Measurements from ENCODE around the gene KRT34. TPM values are rescaled to one million over a fixed set of nuclear protein-coding genes. Genes with fewer than 3 reads are reported as not detected.

The KRT34 gene
- total and polyA plus RNA-seq, 7 donors = not detected

DNA sequence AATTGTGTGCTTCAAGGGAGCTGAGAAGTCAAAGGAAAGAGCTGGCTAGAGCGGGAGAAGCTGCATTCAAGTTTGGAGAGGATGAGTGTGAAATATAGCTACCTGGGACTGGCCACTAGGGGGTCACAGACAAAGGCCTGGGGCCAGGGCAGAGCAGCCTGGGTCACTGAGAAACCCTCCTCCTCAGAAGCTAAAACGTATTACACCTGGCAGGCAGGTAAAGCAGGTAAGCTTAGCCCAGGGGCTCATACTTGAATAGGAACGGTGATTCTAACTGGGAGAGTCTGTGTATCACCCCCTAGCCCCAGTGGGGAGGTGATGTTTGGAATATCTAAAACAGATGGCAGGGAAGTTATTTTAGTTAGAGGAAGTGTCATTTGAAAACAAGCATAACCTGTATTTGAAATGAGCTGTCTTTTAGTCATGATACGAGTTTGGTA is 35.5 kb upstream of the KRT34 start:
- intact Hi-C loops (cut with DNase I) = no loop called here
- WGBS, 2 donors = 47 to 48% methylated on average over 4 of the region's 4 CpGs
- H3K36me3 ChIP-seq = no peaks in the 10 kb centered on the region
- TF ChIP-seq EP300 (IDR thresholded peaks at IDR 0.05) = no peak
- TF ChIP-seq POLR2A (IDR thresholded peaks at IDR 0.05) = no peak
- TF ChIP-seq, protein P1, sequence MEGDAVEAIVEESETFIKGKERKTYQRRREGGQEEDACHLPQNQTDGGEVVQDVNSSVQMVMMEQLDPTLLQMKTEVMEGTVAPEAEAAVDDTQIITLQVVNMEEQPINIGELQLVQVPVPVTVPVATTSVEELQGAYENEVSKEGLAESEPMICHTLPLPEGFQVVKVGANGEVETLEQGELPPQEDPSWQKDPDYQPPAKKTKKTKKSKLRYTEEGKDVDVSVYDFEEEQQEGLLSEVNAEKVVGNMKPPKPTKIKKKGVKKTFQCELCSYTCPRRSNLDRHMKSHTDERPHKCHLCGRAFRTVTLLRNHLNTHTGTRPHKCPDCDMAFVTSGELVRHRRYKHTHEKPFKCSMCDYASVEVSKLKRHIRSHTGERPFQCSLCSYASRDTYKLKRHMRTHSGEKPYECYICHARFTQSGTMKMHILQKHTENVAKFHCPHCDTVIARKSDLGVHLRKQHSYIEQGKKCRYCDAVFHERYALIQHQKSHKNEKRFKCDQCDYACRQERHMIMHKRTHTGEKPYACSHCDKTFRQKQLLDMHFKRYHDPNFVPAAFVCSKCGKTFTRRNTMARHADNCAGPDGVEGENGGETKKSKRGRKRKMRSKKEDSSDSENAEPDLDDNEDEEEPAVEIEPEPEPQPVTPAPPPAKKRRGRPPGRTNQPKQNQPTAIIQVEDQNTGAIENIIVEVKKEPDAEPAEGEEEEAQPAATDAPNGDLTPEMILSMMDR (IDR thresholded peaks at IDR 0.05) = no peak
- no peak for TF ChIP-seq POLR2AphosphoS5 (IDR thresholded peaks at IDR 0.05)
- no peak overlapping the region for H3K27ac ChIP-seq
- H3K27me3 ChIP-seq = peaks cover 0 to 15% (median 3%) of the 10 kb centered on the region in 3 donors
- peaks cover 0 to 17% (median 12%) of the 10 kb centered on the region in 4 donors for H3K4me1 ChIP-seq
- no peak for DNase-seq
- no peaks in the 10 kb centered on the region for H3K9me3 ChIP-seq
- no peak overlapping the region for H3K4me3 ChIP-seq

DNA sequence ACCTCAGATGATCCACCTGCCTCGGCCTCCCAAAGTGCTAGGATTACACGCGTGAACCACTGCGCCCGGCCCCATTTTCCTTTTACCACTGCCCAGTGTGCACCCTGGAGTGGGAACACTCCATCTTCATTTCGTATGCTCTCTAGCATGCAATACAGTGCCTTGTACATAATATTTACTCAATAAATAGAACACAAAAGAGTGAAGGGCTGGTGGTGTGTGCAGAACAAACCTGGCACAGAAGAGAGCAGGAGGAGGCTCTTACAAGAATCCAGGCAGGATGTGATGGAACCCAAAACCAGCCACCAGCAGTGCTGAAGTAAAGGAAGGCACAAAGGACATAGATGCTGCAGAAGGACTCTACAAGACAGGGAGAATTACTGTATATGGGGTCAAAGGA is 35.0 kb upstream of the KRT34 start:
- TF ChIP-seq POLR2A (IDR thresholded peaks at IDR 0.05) (no peak), EP300 (IDR thresholded peaks at IDR 0.05) (no peak), POLR2AphosphoS5 (IDR thresholded peaks at IDR 0.05) (no peak)
- TF ChIP-seq, protein P1 (IDR thresholded peaks at IDR 0.05) = no peak
- peaks cover 0 to 15% (median 3%) of the 10 kb centered on the region in 3 donors for H3K27me3 ChIP-seq
- intact Hi-C loops (cut with DNase I) = no loop called here
- no peak for DNase-seq
- 94 to 96% methylated on average over 6 of the region's 6 CpGs for WGBS, 2 donors
- H3K27ac ChIP-seq = no peak overlapping the region
- H3K9me3 ChIP-seq = no peaks in the 10 kb centered on the region
- peaks cover 0 to 17% (median 12%) of the 10 kb centered on the region in 4 donors for H3K4me1 ChIP-seq
- no peaks in the 10 kb centered on the region for H3K36me3 ChIP-seq
- H3K4me3 ChIP-seq = no peak overlapping the region

DNA sequence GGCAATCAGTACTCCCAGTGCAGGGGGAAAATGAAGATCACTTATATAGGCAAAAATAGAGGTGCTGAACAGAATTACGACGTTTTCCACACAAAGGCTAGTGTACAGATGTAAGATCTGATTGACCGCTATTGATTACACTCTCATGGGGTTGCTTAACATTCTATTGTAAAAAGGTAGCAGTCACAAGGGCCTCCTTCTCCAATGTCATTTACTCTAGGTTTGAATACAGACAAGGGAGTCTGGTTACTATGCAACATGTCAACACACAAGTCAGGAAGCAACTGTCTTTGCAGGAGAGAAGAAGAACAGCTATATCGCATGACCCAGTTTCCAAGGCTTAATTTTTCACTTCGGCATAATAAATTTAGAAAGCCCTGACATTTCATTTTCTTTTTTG is 34.4 kb upstream of the KRT34 start:
- intact Hi-C loops (cut with DNase I) = no loop called here
- 90 to 94% methylated on average over 5 of the region's 5 CpGs for WGBS, 2 donors
- Histone ChIP-seq H3K9me3 (no peaks in the 10 kb centered on the region), H3K27me3 (peaks cover 0 to 15% (median 3%) of the 10 kb centered on the region in 3 donors), H3K4me1 (peaks cover 0 to 11% (median 6%) of the 10 kb centered on the region in 4 donors), H3K27ac (no peak overlapping the region), H3K4me3 (no peak overlapping the region), H3K36me3 (no peaks in the 10 kb centered on the region)
- TF ChIP-seq POLR2A (IDR thresholded peaks at IDR 0.05) (no peak), EP300 (IDR thresholded peaks at IDR 0.05) (no peak), POLR2AphosphoS5 (IDR thresholded peaks at IDR 0.05) (no peak)
- TF ChIP-seq, protein P1 (IDR thresholded peaks at IDR 0.05) = no peak
- DNase-seq = no peak

DNA sequence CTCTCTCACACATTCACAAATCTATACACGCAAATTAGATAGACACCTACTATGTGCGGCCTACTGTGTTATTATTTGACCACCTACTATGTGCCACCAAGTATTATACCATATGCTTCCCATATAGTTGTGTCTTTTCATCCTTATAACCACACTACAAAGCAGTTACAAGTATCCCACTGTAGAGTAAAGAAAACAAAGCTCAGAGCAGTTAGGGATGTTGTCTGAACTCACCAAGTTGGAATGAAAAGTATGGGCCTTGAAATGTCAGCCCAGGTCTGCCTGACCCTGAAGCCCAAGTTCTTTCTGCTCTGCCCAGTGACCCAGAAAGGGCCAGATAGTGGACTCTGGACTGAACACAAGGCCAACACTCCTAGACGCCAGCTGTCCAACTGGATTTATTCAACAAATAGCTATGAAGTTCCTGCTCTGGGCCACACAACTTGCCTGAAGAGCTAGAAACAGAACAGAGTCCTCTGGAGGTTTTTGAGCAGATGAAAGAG is 33.8 kb upstream of the KRT34 start:
- no peak for TF ChIP-seq POLR2AphosphoS5 (IDR thresholded peaks at IDR 0.05)
- no peak for TF ChIP-seq POLR2A (IDR thresholded peaks at IDR 0.05)
- TF ChIP-seq, protein P1 (IDR thresholded peaks at IDR 0.05) = no peak
- no peak for TF ChIP-seq EP300 (IDR thresholded peaks at IDR 0.05)
- Histone ChIP-seq H3K9me3 (no peaks in the 10 kb centered on the region), H3K27me3 (peaks cover 0 to 15% (median 3%) of the 10 kb centered on the region in 3 donors), H3K27ac (no peak overlapping the region), H3K4me1 (peaks cover 0 to 7% (median under 1%) of the 10 kb centered on the region in 4 donors), H3K4me3 (no peak overlapping the region), H3K36me3 (no peaks in the 10 kb centered on the region)
- DNase-seq = no peak
- WGBS, 2 donors = 68 to 81% methylated on average over 3 of the region's 3 CpGs
- intact Hi-C loops (cut with DNase I) = no loop called here

GRCh38 chr17:41415411-41415810 is 33.3 kb upstream of the KRT34 start:
- H3K27ac ChIP-seq = no peak overlapping the region
- H3K36me3 ChIP-seq = no peaks in the 10 kb centered on the region
- peaks cover 0 to 15% (median 3%) of the 10 kb centered on the region in 3 donors for H3K27me3 ChIP-seq
- no peak for TF ChIP-seq POLR2A (IDR thresholded peaks at IDR 0.05)
- no peak for TF ChIP-seq POLR2AphosphoS5 (IDR thresholded peaks at IDR 0.05)
- TF ChIP-seq, protein P1 (IDR thresholded peaks at IDR 0.05) = no peak
- TF ChIP-seq EP300 (IDR thresholded peaks at IDR 0.05) = no peak
- peaks cover 0 to 7% (median 0%) of the 10 kb centered on the region in 4 donors for H3K4me1 ChIP-seq
- H3K9me3 ChIP-seq = no peaks in the 10 kb centered on the region
- intact Hi-C loops (cut with DNase I) = no loop called here
- 80 to 88% methylated on average over 4 of the region's 4 CpGs for WGBS, 2 donors
- DNase-seq = no peak
- H3K4me3 ChIP-seq = no peak overlapping the region
